ENCODE results near the gene PIP5KL1. TPM values are rescaled to one million over a fixed set of nuclear protein-coding genes. Genes with fewer than 3 reads are reported as not detected.

Gene PIP5KL1
- total and polyA plus RNA-seq, 2 of the 4 experiments (the other 2 are of a cell fraction) = 0.36 to 3.6 TPM

GRCh38 chr9:127938298-127938690, 7.7 kb upstream of the PIP5KL1 start:
- dilution Hi-C loops (cut with HindIII; ENCODE audit: low sequenced_read_pairs, unreplicated experiment) (no loop called here), intact Hi-C loops (cut with micrococcal nuclease) (no loop called here), in situ Hi-C loops (cut with MboI; ENCODE audit: low sequenced_read_pairs) (loop anchor here (5.0 kb wide), 1 partner anchor 159 kb away; no protein-coding TSS in a partner anchor)
- Histone ChIP-seq H3K23ac (ENCODE audit: low read depth, low read length) (peak overlapping the region; percentile 83; the same call in 1 of the 2 replicates), H3K27ac (ENCODE audit: insufficient read depth, low read length) (no peak overlapping the region), H2BK15ac (ENCODE audit: low read depth, low read length) (0 out of 3 replicates have a peak overlapping the region, but pooled peaks have one; percentile 13), H2AK5ac (ENCODE audit: low read depth, low read length) (peak overlapping the region; percentile 61; the same call in 1 of the 2 replicates), H3K4me1 (ENCODE audit: control insufficient read depth, insufficient read depth, low read length) (peaks cover 19% of the 10 kb centered on the region), H3K9ac (ENCODE audit: low read depth, low read length) (no peak overlapping the region), H3K79me1 (ENCODE audit: low read depth in 1 of 2, low read length in 2 of 2) (peaks cover 16 to 42% of the 10 kb centered on the region in 2 experiments; a peak in 3 of 4 replicates), H2AK9ac (replicated peaks; ENCODE audit: low read depth, low read length, poor library complexity) (peak overlapping the region; percentile 99), H3K9me1 (ENCODE audit: insufficient read depth, low read length) (peaks cover 26% of the 10 kb centered on the region), H3K9me3 (ENCODE audit: control insufficient read depth, insufficient read depth, low read length) (no peaks in the 10 kb centered on the region), H2BK120ac (ENCODE audit: low read depth, low read length) (peak overlapping the region; percentile 38; the same call in 1 of the 2 replicates), H2BK20ac (ENCODE audit: low read depth, low read length) (no peak overlapping the region), H4K8ac (ENCODE audit: low read depth in 2 of 2, low read length in 2 of 2) (peak overlapping the region; percentile 90 to 94), H3K4ac (ENCODE audit: low read depth, low read length) (peak overlapping the region; percentile 80), H3K56ac (ENCODE audit: extremely low read depth, insufficient read depth, low read length) (no peak overlapping the region; the same call in 1 of the 2 replicates), H4K20me1 (ENCODE audit: insufficient read depth, low read length) (peaks cover 27% of the 10 kb centered on the region), H2BK5ac (ENCODE audit: low read depth, low read length, poor library complexity, severe bottlenecking) (no peak overlapping the region), H3K14ac (replicated peaks; ENCODE audit: low read depth, low read length) (peak overlapping the region; percentile 93), H3K4me3 (ENCODE audit: insufficient read depth, low read depth, low read length) (no peak overlapping the region), H4K91ac (ENCODE audit: insufficient read depth, low read depth, low read length) (peak overlapping the region; percentile 72; the same call in 1 of the 2 replicates), H3K4me2 (ENCODE audit: low read depth, low read length) (peak overlapping the region; percentile 62; the same call in 1 of the 2 replicates), H4K5ac (ENCODE audit: low read depth, low read length) (peak overlapping the region; percentile 74), H2AFZ (replicated peaks; ENCODE audit: low read length, poor library complexity) (peak overlapping the region; percentile 96), H3K27me3 (ENCODE audit: control insufficient read depth, insufficient read depth, low read length) (no peaks in the 10 kb centered on the region), H3K36me3 (ENCODE audit: control insufficient read depth, insufficient read depth, low read length) (peaks cover 19% of the 10 kb centered on the region), H3K18ac (ENCODE audit: low read depth, low read length) (no peak overlapping the region)
- POLR2A ChIA-PET (ENCODE audit: unreplicated experiment) = no interaction called here
- 80% methylated on average over 1 of the region's 25 CpGs; no CpG with 5 or more reads in 1 of the 2 experiments for whole genome bisulfite sequencing, 2 experiments (ENCODE audit: extremely low coverage in 2 of 2, insufficient read length in 1 of 2)
- no peak for DNase-seq
- no TSS peak for BruUV-seq (replicated peaks)
- TF ChIP-seq RAD21 (IDR thresholded peaks at IDR 0.05; ENCODE audit: low read length) (no peak), CHD1 (IDR thresholded peaks at IDR 0.05; ENCODE audit: low read depth, low read length) (no peak), NFE2L2 (IDR thresholded peaks at IDR 0.05; ENCODE audit: low read depth, low read length) (no peak), MAZ (IDR thresholded peaks at IDR 0.05; ENCODE audit: borderline replicate concordance, low read depth, low read length) (no peak), MXI1 (IDR thresholded peaks at IDR 0.05; ENCODE audit: borderline replicate concordance, low read depth, low read length) (no peak), CEBPB (IDR thresholded peaks at IDR 0.05; ENCODE audit: low read depth, low read length) (no peak), FOS (IDR thresholded peaks at IDR 0.05; ENCODE audit: low read depth, low read length) (no peak), POLR2A (IDR thresholded peaks at IDR 0.05; ENCODE audit: low read depth, low read length) (no peak), CTCF (conservative IDR thresholded peaks at IDR 0.05; ENCODE audit: low read depth, low read length) (no peak), SMC3 (IDR thresholded peaks at IDR 0.05; ENCODE audit: low read depth, low read length) (no peak), USF2 (IDR thresholded peaks at IDR 0.05; ENCODE audit: low read depth, low read length) (no peak), BHLHE40 (IDR thresholded peaks at IDR 0.05; ENCODE audit: low read depth, low read length) (no peak), RCOR1 (IDR thresholded peaks at IDR 0.05; ENCODE audit: insufficient replicate concordance, low read length) (no peak), MAFK (IDR thresholded peaks at IDR 0.05; ENCODE audit: low read depth, low read length) (no peak), RFX5 (IDR thresholded peaks at IDR 0.05; ENCODE audit: low read depth, low read length) (no peak), ELK1 (IDR thresholded peaks at IDR 0.05; ENCODE audit: borderline replicate concordance, low read depth, low read length) (no peak)
- ATAC-seq (ENCODE audit: low read depth) = no peak; the same call in 1 of the 2 replicates
- CTCF ChIA-PET = no interaction called here

All from IMR-90 (cell line).